ENCODE measurements around the gene ARHGAP26. TPM values are rescaled to one million over a fixed set of nuclear protein-coding genes. Genes with fewer than 3 reads are reported as not detected.
"Not testable (repeated sequence)": the region's sequence is repeated elsewhere in the genome, so short reads cannot be mapped to it uniquely, and the experiment has no call there.

The ARHGAP26 gene
- total and polyA plus RNA-seq, 10 donors, result 4.2 to 148 (median 55.5) TPM

- Histone ChIP-seq H3K27me3 (replicated peaks in 1 of 7) (no peaks in the 10 kb centered on the region), H3K4me3 (no peak overlapping the region), H3K4me1 (peaks cover 0 to 8% (median 0%) of the 10 kb centered on the region in 6 donors), H3K9me3 (peaks cover 0 to 18% (median 9%) of the 10 kb centered on the region in 8 donors), H3K36me3 (no peaks in the 10 kb centered on the region), H3K27ac (no peak overlapping the region)
- no peak for DNase-seq
- TF ChIP-seq, protein P1, sequence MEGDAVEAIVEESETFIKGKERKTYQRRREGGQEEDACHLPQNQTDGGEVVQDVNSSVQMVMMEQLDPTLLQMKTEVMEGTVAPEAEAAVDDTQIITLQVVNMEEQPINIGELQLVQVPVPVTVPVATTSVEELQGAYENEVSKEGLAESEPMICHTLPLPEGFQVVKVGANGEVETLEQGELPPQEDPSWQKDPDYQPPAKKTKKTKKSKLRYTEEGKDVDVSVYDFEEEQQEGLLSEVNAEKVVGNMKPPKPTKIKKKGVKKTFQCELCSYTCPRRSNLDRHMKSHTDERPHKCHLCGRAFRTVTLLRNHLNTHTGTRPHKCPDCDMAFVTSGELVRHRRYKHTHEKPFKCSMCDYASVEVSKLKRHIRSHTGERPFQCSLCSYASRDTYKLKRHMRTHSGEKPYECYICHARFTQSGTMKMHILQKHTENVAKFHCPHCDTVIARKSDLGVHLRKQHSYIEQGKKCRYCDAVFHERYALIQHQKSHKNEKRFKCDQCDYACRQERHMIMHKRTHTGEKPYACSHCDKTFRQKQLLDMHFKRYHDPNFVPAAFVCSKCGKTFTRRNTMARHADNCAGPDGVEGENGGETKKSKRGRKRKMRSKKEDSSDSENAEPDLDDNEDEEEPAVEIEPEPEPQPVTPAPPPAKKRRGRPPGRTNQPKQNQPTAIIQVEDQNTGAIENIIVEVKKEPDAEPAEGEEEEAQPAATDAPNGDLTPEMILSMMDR (IDR thresholded peaks at IDR 0.05 in 8 of 11, conservative IDR thresholded peaks at IDR 0.05 in 3 of 11), result no peak
- TF ChIP-seq POLR2AphosphoS5 (IDR thresholded peaks at IDR 0.05) (no peak), POLR2A (IDR thresholded peaks at IDR 0.05) (no peak)
- intact Hi-C loops (cut with DNase I; ENCODE audit: low total_unique reads), result no loop called here
- 70 to 87% (median 82%) methylated on average over 2 of the region's 2 CpGs for whole genome bisulfite sequencing, 5 donors
Measured at GRCh38 chr5:143199843-143200242, 429.7 kb downstream of the ARHGAP26 start.

GRCh38 chr5:143200781-143201398, 430.7 kb downstream of the ARHGAP26 start:
- intact Hi-C loops (cut with DNase I; ENCODE audit: low total_unique reads), result no loop called here
- Histone ChIP-seq H3K27me3 (replicated peaks in 1 of 7) (no peaks in the 10 kb centered on the region), H3K4me1 (peaks cover 0 to 7% (median 0%) of the 10 kb centered on the region in 6 donors), H3K27ac (no peak overlapping the region), H3K36me3 (no peaks in the 10 kb centered on the region), H3K9me3 (peaks cover 0 to 18% (median 9%) of the 10 kb centered on the region in 8 donors), H3K4me3 (no peak overlapping the region)
- WGBS, 5 donors, result 71 to 90% (median 82%) methylated on average over 1 of the region's 1 CpG
- no peak for DNase-seq
- TF ChIP-seq POLR2AphosphoS5 (IDR thresholded peaks at IDR 0.05) (peak in 1 of 3 donors; percentile 29), POLR2A (IDR thresholded peaks at IDR 0.05) (no peak)

GRCh38 chr5:143201589-143201988, 431.4 kb downstream of the ARHGAP26 start:
- no peaks in the 10 kb centered on the region for H3K27me3 ChIP-seq (replicated peaks in 1 of 7)
- TF ChIP-seq POLR2A (IDR thresholded peaks at IDR 0.05), result no peak
- no peak for TF ChIP-seq POLR2AphosphoS5 (IDR thresholded peaks at IDR 0.05)
- TF ChIP-seq, protein P1 (IDR thresholded peaks at IDR 0.05 in 8 of 11, conservative IDR thresholded peaks at IDR 0.05 in 3 of 11), result no peak
- no peaks in the 10 kb centered on the region for H3K36me3 ChIP-seq
- peaks cover 0 to 13% (median 0%) of the 10 kb centered on the region in 6 donors for H3K4me1 ChIP-seq
- intact Hi-C loops (cut with DNase I; ENCODE audit: low total_unique reads), result no loop called here
- H3K4me3 ChIP-seq, result no peak overlapping the region
- DNase-seq, result no peak
- WGBS, 5 donors, result 94 to 96% (median 96%) methylated on average over 3 of the region's 3 CpGs
- no peak overlapping the region for H3K27ac ChIP-seq
- peaks cover 0 to 18% (median 9%) of the 10 kb centered on the region in 8 donors for H3K9me3 ChIP-seq

DNA sequence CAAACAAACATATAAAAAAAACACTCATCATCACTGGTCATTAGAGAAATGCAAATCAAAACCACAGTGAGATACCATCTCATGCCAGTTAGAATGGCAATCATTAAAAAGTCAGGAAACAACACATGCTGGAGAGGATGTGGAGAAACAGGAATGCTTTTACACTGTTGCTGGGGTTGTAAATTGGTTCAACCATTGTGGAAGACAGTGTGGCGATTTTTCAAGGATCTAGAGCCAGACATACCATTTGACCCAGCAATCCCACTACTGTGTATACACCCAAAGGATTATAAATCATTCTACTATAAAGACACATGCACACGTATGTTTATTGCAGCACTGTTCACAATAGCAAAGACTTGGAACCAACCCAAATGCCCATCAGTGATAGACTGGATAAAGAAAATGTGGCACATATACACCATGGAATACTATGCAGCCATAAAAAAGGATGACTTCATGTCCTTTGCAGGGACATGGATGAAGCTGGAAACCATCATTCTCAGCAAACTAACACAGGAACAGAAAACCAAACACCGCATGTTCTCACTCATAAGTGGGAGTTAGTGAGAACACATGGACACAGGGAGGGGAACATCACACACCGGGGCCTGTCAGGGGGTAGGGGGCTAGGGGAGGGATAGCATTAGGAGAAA, 433.3 kb downstream of the ARHGAP26 start:
- peaks cover 4 to 31% (median 11%) of the 10 kb centered on the region in 6 donors for H3K4me1 ChIP-seq
- H3K27me3 ChIP-seq (replicated peaks in 1 of 7); H3K9me3 ChIP-seq; DNase-seq; H3K4me3 ChIP-seq; H3K36me3 ChIP-seq; intact Hi-C loops (cut with DNase I; ENCODE audit: low total_unique reads); H3K27ac ChIP-seq: not testable (repeated sequence)
- WGBS, 5 donors, result 94 to 99% (median 97%) methylated on average over 4 of the region's 4 CpGs
